ENCODE data around the gene TEX13D. TPM values are rescaled to one million over a fixed set of nuclear protein-coding genes. Genes with fewer than 3 reads are reported as not detected.

Gene TEX13D
- total and polyA plus RNA-seq, 2 experiments from 2014 or later: not detected

DNA sequence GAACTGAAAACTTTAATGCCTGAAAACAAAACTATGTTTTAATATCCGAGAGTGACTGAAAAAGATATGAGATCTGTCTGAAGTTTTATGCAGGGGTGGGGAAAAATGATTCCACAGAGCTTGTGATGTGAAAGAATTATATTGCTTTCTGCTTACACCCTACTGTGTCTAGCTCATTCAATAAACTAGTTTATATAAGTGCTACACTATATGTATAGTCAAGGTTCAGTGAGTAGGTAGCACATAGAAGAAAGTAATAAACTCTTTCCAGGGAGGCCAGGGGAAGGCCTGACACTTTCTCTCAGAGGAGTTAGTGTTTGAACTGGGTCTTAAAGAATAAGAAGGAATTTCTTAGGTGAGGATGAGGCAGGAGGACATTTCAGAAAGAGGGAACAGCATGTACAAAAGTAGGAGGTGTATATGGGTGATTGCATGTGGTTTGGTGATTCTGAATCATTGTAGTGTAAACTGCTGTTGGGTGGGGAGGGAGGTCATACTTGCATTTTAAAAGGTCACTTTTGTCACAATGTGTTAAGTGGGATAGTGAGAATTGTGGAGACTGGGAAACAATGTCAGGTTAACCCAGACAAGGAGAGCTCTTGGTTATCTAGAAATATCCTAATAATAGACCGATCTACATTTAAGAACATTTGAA is 25.1 kb upstream of the TEX13D start:
- Histone ChIP-seq H3K9me2 (ENCODE audit: insufficient read depth) (no peaks in the 10 kb centered on the region), H3K4me2 (no peak overlapping the region), H3K79me2 (replicated peaks; ENCODE audit: insufficient read depth) (no peaks in the 10 kb centered on the region), H4K20me1 (replicated peaks; ENCODE audit: insufficient read depth) (no peaks in the 10 kb centered on the region), H3K27me3 (ENCODE audit: insufficient read depth) (no peaks in the 10 kb centered on the region), H3K27ac (ENCODE audit: low read depth) (no peak overlapping the region), H3K4me3 (no peak overlapping the region), H3F3A (replicated peaks; ENCODE audit: low read depth) (no peaks in the 10 kb centered on the region), H3K36me3 (ENCODE audit: insufficient read depth) (no peaks in the 10 kb centered on the region), H3K4me1 (ENCODE audit: insufficient read depth) (no peaks in the 10 kb centered on the region), H2AFZ (no peak overlapping the region)
- DNase-seq (ENCODE audit: low spot score): no peak
- Mint-ChIP-seq H3K27ac (no peak overlapping the region), H3K4me1 (no peaks in the 10 kb centered on the region), H3K27me3 (ENCODE audit: insufficient read depth, low read depth, poor library complexity) (no peaks in the 10 kb centered on the region), H3K4me3 (no peak overlapping the region), H3K36me3 (ENCODE audit: low read depth) (no peaks in the 10 kb centered on the region), H3K9me3 (no peaks in the 10 kb centered on the region; the same call in 2 of the 3 replicates)
- ATAC-seq: no peak
- TF ChIP-seq EZH2 (IDR thresholded peaks at IDR 0.05; ENCODE audit: low read depth, unreplicated experiment): no peak

GRCh38 chrX:124325732-124326131 is 6.7 kb upstream of the TEX13D start:
- no peaks in the 10 kb centered on the region for H3K27me3 Mint-ChIP-seq (ENCODE audit: insufficient read depth, low read depth, poor library complexity)
- H3K4me1 Mint-ChIP-seq: no peaks in the 10 kb centered on the region
- H3K4me2 ChIP-seq: no peak overlapping the region
- no peaks in the 10 kb centered on the region for H3K4me1 ChIP-seq (ENCODE audit: insufficient read depth)
- H3K27ac Mint-ChIP-seq: no peak overlapping the region
- H3K4me3 Mint-ChIP-seq: no peak overlapping the region
- no peaks in the 10 kb centered on the region for H3K36me3 ChIP-seq (ENCODE audit: insufficient read depth)
- H3K27me3 ChIP-seq (ENCODE audit: insufficient read depth): no peaks in the 10 kb centered on the region
- H3K27ac ChIP-seq (ENCODE audit: low read depth): no peak overlapping the region
- DNase-seq (ENCODE audit: low spot score): no peak
- no peaks in the 10 kb centered on the region for H3K79me2 ChIP-seq (replicated peaks; ENCODE audit: insufficient read depth)
- no peak overlapping the region for H3K4me3 ChIP-seq
- no peaks in the 10 kb centered on the region for H3K36me3 Mint-ChIP-seq (ENCODE audit: low read depth)
- H2AFZ ChIP-seq: no peak overlapping the region
- ATAC-seq: no peak
- no peaks in the 10 kb centered on the region for H3F3A ChIP-seq (replicated peaks; ENCODE audit: low read depth)
- no peaks in the 10 kb centered on the region for H4K20me1 ChIP-seq (replicated peaks; ENCODE audit: insufficient read depth)
- no peaks in the 10 kb centered on the region for H3K9me3 Mint-ChIP-seq
- TF ChIP-seq JUNB (IDR thresholded peaks at IDR 0.05; ENCODE audit: unreplicated experiment) (no peak), ZNF114 (CRISPR knock-in tag; IDR thresholded peaks at IDR 0.05) (no peak)
- TF ChIP-seq, protein P1, sequence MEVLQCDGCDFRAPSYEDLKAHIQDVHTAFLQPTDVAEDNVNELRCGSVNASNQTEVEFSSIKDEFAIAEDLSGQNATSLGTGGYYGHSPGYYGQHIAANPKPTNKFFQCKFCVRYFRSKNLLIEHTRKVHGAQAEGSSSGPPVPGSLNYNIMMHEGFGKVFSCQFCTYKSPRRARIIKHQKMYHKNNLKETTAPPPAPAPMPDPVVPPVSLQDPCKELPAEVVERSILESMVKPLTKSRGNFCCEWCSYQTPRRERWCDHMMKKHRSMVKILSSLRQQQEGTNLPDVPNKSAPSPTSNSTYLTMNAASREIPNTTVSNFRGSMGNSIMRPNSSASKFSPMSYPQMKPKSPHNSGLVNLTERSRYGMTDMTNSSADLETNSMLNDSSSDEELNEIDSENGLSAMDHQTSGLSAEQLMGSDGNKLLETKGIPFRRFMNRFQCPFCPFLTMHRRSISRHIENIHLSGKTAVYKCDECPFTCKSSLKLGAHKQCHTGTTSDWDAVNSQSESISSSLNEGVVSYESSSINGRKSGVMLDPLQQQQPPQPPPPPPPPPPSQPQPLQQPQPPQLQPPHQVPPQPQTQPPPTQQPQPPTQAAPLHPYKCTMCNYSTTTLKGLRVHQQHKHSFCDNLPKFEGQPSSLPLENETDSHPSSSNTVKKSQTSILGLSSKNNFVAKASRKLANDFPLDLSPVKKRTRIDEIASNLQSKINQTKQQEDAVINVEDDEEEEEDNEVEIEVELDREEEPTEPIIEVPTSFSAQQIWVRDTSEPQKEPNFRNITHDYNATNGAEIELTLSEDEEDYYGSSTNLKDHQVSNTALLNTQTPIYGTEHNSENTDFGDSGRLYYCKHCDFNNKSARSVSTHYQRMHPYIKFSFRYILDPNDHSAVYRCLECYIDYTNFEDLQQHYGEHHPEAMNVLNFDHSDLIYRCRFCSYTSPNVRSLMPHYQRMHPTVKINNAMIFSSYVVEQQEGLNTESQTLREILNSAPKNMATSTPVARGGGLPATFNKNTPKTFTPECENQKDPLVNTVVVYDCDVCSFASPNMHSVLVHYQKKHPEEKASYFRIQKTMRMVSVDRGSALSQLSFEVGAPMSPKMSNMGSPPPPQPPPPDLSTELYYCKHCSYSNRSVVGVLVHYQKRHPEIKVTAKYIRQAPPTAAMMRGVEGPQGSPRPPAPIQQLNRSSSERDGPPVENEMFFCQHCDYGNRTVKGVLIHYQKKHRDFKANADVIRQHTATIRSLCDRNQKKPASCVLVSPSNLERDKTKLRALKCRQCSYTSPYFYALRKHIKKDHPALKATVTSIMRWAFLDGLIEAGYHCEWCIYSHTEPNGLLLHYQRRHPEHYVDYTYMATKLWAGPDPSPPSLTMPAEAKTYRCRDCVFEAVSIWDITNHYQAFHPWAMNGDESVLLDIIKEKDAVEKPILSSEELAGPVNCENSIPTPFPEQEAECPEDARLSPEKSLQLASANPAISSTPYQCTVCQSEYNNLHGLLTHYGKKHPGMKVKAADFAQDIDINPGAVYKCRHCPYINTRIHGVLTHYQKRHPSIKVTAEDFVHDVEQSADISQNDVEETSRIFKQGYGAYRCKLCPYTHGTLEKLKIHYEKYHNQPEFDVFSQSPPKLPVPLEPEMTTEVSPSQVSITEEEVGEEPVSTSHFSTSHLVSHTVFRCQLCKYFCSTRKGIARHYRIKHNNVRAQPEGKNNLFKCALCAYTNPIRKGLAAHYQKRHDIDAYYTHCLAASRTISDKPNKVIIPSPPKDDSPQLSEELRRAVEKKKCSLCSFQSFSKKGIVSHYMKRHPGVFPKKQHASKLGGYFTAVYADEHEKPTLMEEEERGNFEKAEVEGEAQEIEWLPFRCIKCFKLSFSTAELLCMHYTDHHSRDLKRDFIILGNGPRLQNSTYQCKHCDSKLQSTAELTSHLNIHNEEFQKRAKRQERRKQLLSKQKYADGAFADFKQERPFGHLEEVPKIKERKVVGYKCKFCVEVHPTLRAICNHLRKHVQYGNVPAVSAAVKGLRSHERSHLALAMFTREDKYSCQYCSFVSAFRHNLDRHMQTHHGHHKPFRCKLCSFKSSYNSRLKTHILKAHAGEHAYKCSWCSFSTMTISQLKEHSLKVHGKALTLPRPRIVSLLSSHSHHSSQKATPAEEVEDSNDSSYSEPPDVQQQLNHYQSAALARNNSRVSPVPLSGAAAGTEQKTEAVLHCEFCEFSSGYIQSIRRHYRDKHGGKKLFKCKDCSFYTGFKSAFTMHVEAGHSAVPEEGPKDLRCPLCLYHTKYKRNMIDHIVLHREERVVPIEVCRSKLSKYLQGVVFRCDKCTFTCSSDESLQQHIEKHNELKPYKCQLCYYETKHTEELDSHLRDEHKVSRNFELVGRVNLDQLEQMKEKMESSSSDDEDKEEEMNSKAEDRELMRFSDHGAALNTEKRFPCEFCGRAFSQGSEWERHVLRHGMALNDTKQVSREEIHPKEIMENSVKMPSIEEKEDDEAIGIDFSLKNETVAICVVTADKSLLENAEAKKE (CRISPR knock-in tag; IDR thresholded peaks at IDR 0.05): no peak
- no peaks in the 10 kb centered on the region for H3K9me2 ChIP-seq (ENCODE audit: insufficient read depth)
